Gastroesophageal sphincter (tissue), 4 donors: ENCODE results near the gene P3H2. TPM values are rescaled to one million over a fixed set of nuclear protein-coding genes. Genes with fewer than 3 reads are reported as not detected.

Source experiments
- ATAC-seq: fragments of 150-250 bp; one replicate; pipeline ENCODE4 v1.9.1; 2016; ENCODE audit warnings: mild to moderate bottlenecking, moderate library complexity
- H3K27ac ChIP-seq, 4 donors: fragments of 200-600 bp; sonication (generic) in 3 of 4; 1 replicate in 3 of 4; 2 replicates in 1 of 4; pipeline ENCODE4 v1.5.1; 2016 to 2019
- H3K27me3 ChIP-seq: fragments of 200-600 bp; sonication (generic); one replicate; pipeline ENCODE4 v1.5.1; 2019
- H3K36me3 ChIP-seq, 2 donors: fragments of 200-600 bp; sonication (generic); one replicate each; pipeline ENCODE4 v1.5.1; 2019; ENCODE audit warnings: control low read depth in 1 of 2
- H3K4me1 ChIP-seq, 3 donors: fragments of 200-600 bp; sonication (generic); 1 replicate in 2 of 3; 2 replicates in 1 of 3; pipeline ENCODE4 v1.5.1; 2016 to 2019; ENCODE audit warnings: control low read depth in 2 of 3
- H3K4me3 ChIP-seq, 2 donors: fragments of 200-600 bp; sonication (generic); one replicate each; pipeline ENCODE4 v1.5.1; 2019; ENCODE audit warnings: mild to moderate bottlenecking in 1 of 2, moderate library complexity in 1 of 2
- H3K9me3 ChIP-seq, 3 donors: fragments of 200-600 bp; sonication (generic); one replicate each; pipeline ENCODE4 v1.5.1; 2017 to 2019; ENCODE audit warnings: control low read depth in 2 of 3
- CTCF ChIP-seq, 4 experiments: fragments of 200-600 bp in 2 of 4; fragments of 450-650 bp in 2 of 4; sonication (generic) in 1 of 4; IDR thresholded peaks; one replicate each; pipeline ENCODE4 v1.5.1; 2017 to 2019; ENCODE audit warnings: antibody characterized with exemption in 4 of 4, mild to moderate bottlenecking in 2 of 4, moderate library complexity in 2 of 4
- EP300 ChIP-seq: sonication (generic); formaldehyde crosslinking; IDR thresholded peaks from one replicate; pipeline ENCODE4 v1.6.1; 2017; ENCODE audit warnings: antibody characterized with exemption, mild to moderate bottlenecking
- POLR2A ChIP-seq, 2 donors: fragments of 450-650 bp; IDR thresholded peaks; one replicate each; pipeline ENCODE4 v1.6.1; 2017; ENCODE audit warnings: antibody characterized with exemption in 2 of 2, mild to moderate bottlenecking in 2 of 2, moderate library complexity in 1 of 2
- POLR2AphosphoS5 ChIP-seq: sonication (generic); formaldehyde crosslinking; IDR thresholded peaks from one replicate; pipeline ENCODE4 v1.6.1; 2017; ENCODE audit warnings: antibody characterized with exemption
- WGBS, 2 donors: methylation state at CpG; one replicate each; pipeline ENCODE4 v1.1.5; 2018; ENCODE audit warnings: low coverage in 1 of 2; 5-methylcytosine and 5-hydroxymethylcytosine counted together
- total RNA-seq, 4 donors: library from RNA; depleted of rRNA; stranded (reverse); fragments of >200 nt; gene quantifications; one replicate each; pipeline ENCODE4 v1.1.0, GENCODE V29; 2016

P3H2 gene
- total RNA-seq, 4 donors from 2014 or later = 10.6 to 55.9 (median 36.2) TPM

DNA sequence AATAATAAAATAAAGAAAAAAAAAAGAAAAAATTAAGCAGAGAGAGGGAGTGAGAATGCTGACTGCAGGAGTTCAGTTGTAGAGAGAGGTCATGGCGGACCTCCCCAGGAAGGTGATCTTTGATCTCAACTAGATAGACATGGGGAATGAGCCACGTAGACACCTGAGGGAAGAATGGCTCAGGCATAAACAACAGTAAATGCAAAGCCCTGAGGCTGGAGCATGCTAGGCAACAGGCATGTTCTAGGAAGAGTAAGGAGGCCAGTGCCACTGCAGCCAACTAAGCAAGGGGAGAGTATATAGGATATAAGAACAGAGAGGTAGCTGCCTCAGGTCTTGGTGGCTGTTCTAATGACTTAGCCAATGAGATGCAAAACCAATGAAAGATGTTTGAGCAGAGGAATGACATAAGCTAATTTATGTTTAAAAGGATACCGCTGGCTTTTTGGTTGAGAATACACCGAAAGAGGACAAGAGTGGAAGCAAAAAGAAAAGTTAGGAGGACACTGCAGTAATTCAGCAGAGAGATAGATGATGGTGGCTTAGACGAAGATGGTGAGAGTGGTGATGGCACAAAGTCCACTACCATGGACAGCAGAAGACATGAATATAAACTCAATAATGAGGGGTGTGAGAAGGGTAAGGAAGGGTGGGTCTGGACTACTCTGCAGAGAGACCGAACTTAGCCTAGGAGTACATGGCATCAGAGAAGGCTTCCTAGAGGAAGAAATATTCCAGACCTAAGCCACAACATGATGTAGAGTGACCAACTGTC, 174.6 kb downstream of the P3H2 start:
- ATAC-seq = no peak
- TF ChIP-seq EP300 (no peak), CTCF (IDR thresholded peaks at IDR 0.05) (no peak), POLR2A (IDR thresholded peaks at IDR 0.05) (no peak), POLR2AphosphoS5 (no peak)
- Histone ChIP-seq H3K4me3 (no peak overlapping the region), H3K36me3 (no peaks in the 10 kb centered on the region), H3K4me1 (no peaks in the 10 kb centered on the region), H3K27me3 (peaks cover 5% of the 10 kb centered on the region), H3K27ac (no peak overlapping the region), H3K9me3 (no peaks in the 10 kb centered on the region)
- WGBS, 2 donors = 80 to 89% methylated on average over 5 to 6 of the region's 6 CpGs

DNA sequence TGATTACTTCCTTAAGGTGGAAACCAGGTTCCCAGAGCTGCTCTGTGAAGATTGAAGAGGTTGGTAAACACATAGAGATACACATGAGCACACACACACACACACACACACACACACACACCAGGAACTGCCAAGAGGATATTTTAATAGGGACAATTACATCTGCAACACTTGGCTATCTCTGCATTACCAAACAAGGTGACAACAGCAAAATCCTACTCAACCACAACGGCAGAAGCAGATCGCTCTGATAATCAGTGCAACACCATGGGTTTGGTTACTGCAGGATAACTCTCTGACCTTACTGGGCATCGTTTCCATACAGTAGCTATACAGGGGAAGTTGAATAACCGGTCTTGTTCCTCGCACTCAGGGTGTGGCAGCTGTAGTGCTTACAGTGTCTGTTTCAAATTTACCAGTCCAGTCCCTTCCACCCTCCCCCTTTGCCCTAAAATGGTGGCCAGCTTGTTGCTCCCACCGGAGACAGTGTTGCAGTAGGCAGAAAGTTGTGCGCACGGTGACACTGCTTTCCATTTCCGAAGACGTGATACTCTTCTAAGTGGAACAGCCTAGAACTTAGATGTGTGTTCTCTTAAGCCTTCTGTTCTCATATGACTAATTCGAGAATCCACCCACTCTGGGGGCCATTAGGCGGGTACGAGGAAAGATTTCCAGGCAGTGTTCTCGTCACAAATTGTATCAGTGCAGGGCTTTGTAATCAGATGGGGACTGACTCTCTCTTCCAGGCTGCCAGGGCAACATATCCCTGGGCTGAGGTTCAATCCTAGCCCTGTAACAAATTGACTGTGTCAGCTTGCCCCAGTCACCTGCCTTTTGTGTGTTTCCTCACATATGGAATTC, 176.2 kb downstream of the P3H2 start:
- 88 to 90% methylated on average over 2 to 13 of the region's 14 CpGs for WGBS, 2 donors
- H3K27me3 ChIP-seq = peaks cover 5% of the 10 kb centered on the region
- ATAC-seq = no peak
- H3K9me3 ChIP-seq = no peaks in the 10 kb centered on the region
- no peak overlapping the region for H3K27ac ChIP-seq
- H3K4me3 ChIP-seq = no peak overlapping the region
- H3K36me3 ChIP-seq = no peaks in the 10 kb centered on the region
- TF ChIP-seq CTCF (IDR thresholded peaks at IDR 0.05) = no peak
- no peak for TF ChIP-seq POLR2A (IDR thresholded peaks at IDR 0.05)
- TF ChIP-seq EP300 = no peak
- no peak for TF ChIP-seq POLR2AphosphoS5
- no peaks in the 10 kb centered on the region for H3K4me1 ChIP-seq

GRCh38 chr3:189942948-189943347, 177.7 kb downstream of the P3H2 start:
- Histone ChIP-seq H3K27ac (no peak overlapping the region), H3K4me3 (no peak overlapping the region), H3K27me3 (peaks cover 5% of the 10 kb centered on the region), H3K36me3 (no peaks in the 10 kb centered on the region), H3K4me1 (no peaks in the 10 kb centered on the region), H3K9me3 (no peaks in the 10 kb centered on the region)
- no peak for ATAC-seq
- WGBS, 2 donors = 93 to 100% methylated on average over 2 of the region's 3 CpGs
- TF ChIP-seq POLR2A (IDR thresholded peaks at IDR 0.05) (no peak), CTCF (IDR thresholded peaks at IDR 0.05) (no peak), EP300 (no peak), POLR2AphosphoS5 (no peak)

DNA sequence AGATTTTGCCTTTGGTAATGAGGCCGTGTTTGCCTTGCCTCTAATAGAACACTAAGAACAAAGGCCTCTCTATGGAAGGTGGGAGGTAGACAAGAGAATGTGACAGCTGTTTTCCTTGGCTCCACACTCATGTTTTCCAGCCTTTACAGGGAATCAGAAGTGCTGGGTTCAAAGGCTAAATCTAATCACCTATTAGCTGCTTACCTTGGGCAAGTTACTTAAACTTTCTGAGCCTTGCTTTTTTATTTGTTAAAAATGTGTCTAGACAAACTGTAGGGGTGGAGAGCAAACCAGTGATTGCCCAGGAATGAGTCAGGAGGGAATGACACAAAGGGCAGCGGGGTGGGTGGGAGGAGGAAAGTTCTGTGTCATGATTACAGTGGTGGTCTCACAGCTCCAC, 179.0 kb downstream of the P3H2 start:
- Histone ChIP-seq H3K27me3 (peaks cover 5% of the 10 kb centered on the region), H3K4me3 (no peak overlapping the region), H3K36me3 (no peaks in the 10 kb centered on the region), H3K4me1 (no peaks in the 10 kb centered on the region), H3K9me3 (no peaks in the 10 kb centered on the region), H3K27ac (no peak overlapping the region)
- ATAC-seq = no peak
- TF ChIP-seq CTCF (IDR thresholded peaks at IDR 0.05) (no peak), POLR2A (IDR thresholded peaks at IDR 0.05) (no peak), POLR2AphosphoS5 (no peak), EP300 (no peak)
- WGBS, 2 donors = 74% methylated on average over 2 of the region's 2 CpGs; no CpG with 5 or more reads in 1 of the 2 donors
